H1 (cell line): Measurements from ENCODE around the gene LRCH3. TPM values are rescaled to one million over a fixed set of nuclear protein-coding genes. Genes with fewer than 3 reads are reported as not detected.

Source experiments
- CTCF ChIA-PET: fragments of 300-600 bp; sonication (Branson Sonifier 250); formaldehyde crosslinking; loops from one replicate; lab custom pipeline; 2021; ENCODE audit not compliant: partially characterized antibody; lab: Charles Lee
- POLR2A ChIA-PET: fragments of 300-600 bp; sonication (Branson Sonifier 250); formaldehyde crosslinking; loops from one replicate; lab custom pipeline; 2021; ENCODE audit warnings: inconsistent platforms; ENCODE audit not compliant: partially characterized antibody; lab: Charles Lee
- DNase-seq, 2 experiments: peaks; one replicate each; pipeline versions ENCODE4 v3.0.0 to v3.0.0-alpha.2; 2010 to 2022; ENCODE audit warnings: low spot score in 2 of 2, low read depth in 1 of 2, mixed read lengths in 1 of 2
- FAIRE-seq: peaks from 2 replicates; lab custom pipeline; 2011; peaks lifted over from hg19 to GRCh38; lab: Jason Lieb, UNC
- H2AFZ ChIP-seq: 2 replicates; pipeline ENCODE4 v1.8.1; 2012; ENCODE audit warnings: low read length, inconsistent platforms
- H2AK5ac ChIP-seq: 2 replicates; pipeline ENCODE4 v1.6.1; 2013; ENCODE audit warnings: low read depth, low read length
- H2BK120ac ChIP-seq: replicated peaks from 2 replicates; pipeline ENCODE3; 2013; ENCODE audit warnings: low read depth, low read length, inconsistent platforms
- H2BK12ac ChIP-seq: 2 replicates; pipeline ENCODE4 v1.6.1; 2013; ENCODE audit warnings: low read depth, low read length
- H2BK15ac ChIP-seq: 2 replicates; pipeline ENCODE4 v1.6.1; 2013; ENCODE audit warnings: low read length
- H2BK20ac ChIP-seq: 2 replicates; pipeline ENCODE4 v1.6.1; 2013; ENCODE audit warnings: low read length
- H2BK5ac ChIP-seq: 2 replicates; pipeline ENCODE4 v1.6.1; 2013; ENCODE audit warnings: low read depth, low read length
- H3K14ac ChIP-seq: 2 replicates; pipeline ENCODE4 v1.6.1; 2013; ENCODE audit warnings: inconsistent platforms; ENCODE audit not compliant: insufficient read length
- H3K18ac ChIP-seq: 2 replicates; pipeline ENCODE4 v1.6.1; 2013; ENCODE audit warnings: low read length; ENCODE audit errors: extremely low read depth
- H3K23ac ChIP-seq: 2 replicates; pipeline ENCODE4 v1.6.1; 2013; ENCODE audit warnings: inconsistent platforms; ENCODE audit not compliant: insufficient read length
- H3K23me2 ChIP-seq: 2 replicates; pipeline ENCODE4 v1.6.1; 2013; ENCODE audit warnings: low read depth, low read length
- H3K27ac ChIP-seq: 2 replicates; pipeline ENCODE4 v1.6.1; 2011; ENCODE audit warnings: low read depth, low read length, inconsistent platforms
- H3K27me3 ChIP-seq, 4 experiments: replicated peaks in 1 of 4; 1 replicate in 1 of 4; 2 replicates in 3 of 4; pipeline versions ENCODE4 v1.6.1 to v1.8.1; 2011 to 2013; ENCODE audit warnings: low read length in 3 of 4, mild to moderate bottlenecking in 3 of 4, inconsistent platforms in 2 of 4, mixed read lengths in 2 of 4, moderate library complexity in 1 of 4; ENCODE audit not compliant: control insufficient read depth in 3 of 4, insufficient read depth in 3 of 4; ENCODE audit errors: extremely low read depth in 1 of 4
- H3K36me3 ChIP-seq, 4 experiments: 2 replicates each; pipeline versions ENCODE4 v1.6.1 to v1.8.1; 2011 to 2013; ENCODE audit warnings: mild to moderate bottlenecking in 4 of 4, low read length in 3 of 4, moderate library complexity in 2 of 4, control low read depth in 1 of 4, inconsistent platforms in 1 of 4; ENCODE audit not compliant: insufficient read depth in 4 of 4, control insufficient read depth in 2 of 4
- H3K4ac ChIP-seq: replicated peaks from 2 replicates; pipeline ENCODE3; 2013; ENCODE audit warnings: low read length, low read depth, mixed read lengths, inconsistent platforms; ENCODE audit not compliant: insufficient read length
- H3K4me1 ChIP-seq, 4 experiments: replicated peaks in 1 of 4; 1 replicate in 1 of 4; 2 replicates in 3 of 4; pipeline versions ENCODE4 v1.6.1 to v1.8.1; 2011 to 2013; ENCODE audit warnings: low read length in 3 of 4, inconsistent platforms in 2 of 4, mixed read lengths in 1 of 4; ENCODE audit not compliant: insufficient read depth in 4 of 4, control insufficient read depth in 3 of 4
- H3K4me2 ChIP-seq, 2 experiments: 2 replicates each; pipeline versions ENCODE4 v1.6.1 to v1.8.1; 2011 to 2013; ENCODE audit warnings: low read depth in 2 of 2, low read length in 2 of 2, control low read depth in 1 of 2, inconsistent platforms in 1 of 2, mild to moderate bottlenecking in 1 of 2; ENCODE audit not compliant: insufficient read depth in 1 of 2
- H3K4me3 ChIP-seq, 4 experiments: fragments of 200-600, 300-600 bp in 1 of 4; sonication (generic), shearing (Covaris generic), sonication (Bioruptor Twin) in 1 of 4; 2 replicates each; pipeline versions ENCODE4 v1.5.1 to v1.8.1; 2011 to 2016; ENCODE audit warnings: low read length in 4 of 4, low read depth in 3 of 4, control low read depth in 2 of 4, inconsistent platforms in 2 of 4, mild to moderate bottlenecking in 2 of 4, mixed read lengths in 1 of 4, moderate library complexity in 1 of 4; ENCODE audit not compliant: insufficient read depth in 2 of 4; ENCODE audit errors: extremely low read depth in 1 of 4
- H3K56ac ChIP-seq: replicated peaks from 2 replicates; pipeline ENCODE3; 2013; ENCODE audit warnings: low read depth, mild to moderate bottlenecking, mixed read lengths, low read length, inconsistent platforms; ENCODE audit not compliant: insufficient read length
- H3K79me1 ChIP-seq: 2 replicates; pipeline ENCODE4 v1.6.1; 2013; ENCODE audit warnings: low read depth, low read length, control low read depth
- H3K79me2 ChIP-seq, 2 experiments: 2 replicates each; pipeline versions ENCODE4 v1.6.1 to v1.8.1; 2012 to 2013; ENCODE audit warnings: low read length in 2 of 2, mild to moderate bottlenecking in 2 of 2, inconsistent platforms in 1 of 2; ENCODE audit not compliant: insufficient read depth in 2 of 2, control insufficient read depth in 1 of 2
- H3K9ac ChIP-seq, 4 experiments: replicated peaks in 1 of 4; 1 replicate in 1 of 4; 2 replicates in 3 of 4; pipeline versions ENCODE4 v1.6.1 to v1.8.1; 2011 to 2013; ENCODE audit warnings: low read depth in 3 of 4, low read length in 3 of 4, control low read depth in 2 of 4, mild to moderate bottlenecking in 2 of 4, moderate library complexity in 2 of 4, inconsistent platforms in 1 of 4; ENCODE audit errors: extremely low read depth in 1 of 4
- H3K9me3 ChIP-seq, 2 experiments: 2 replicates each; pipeline versions ENCODE4 v1.6.1 to v1.8.1; 2012 to 2013; ENCODE audit warnings: mild to moderate bottlenecking in 2 of 2, moderate library complexity in 2 of 2, control low read depth in 1 of 2, inconsistent platforms in 1 of 2, low read depth in 1 of 2, low read length in 1 of 2, mixed read lengths in 1 of 2; ENCODE audit not compliant: insufficient read depth in 2 of 2
- H4K20me1 ChIP-seq, 2 experiments: replicated peaks in 1 of 2; 2 replicates each; pipeline versions ENCODE3 to v1.8.1; 2011 to 2013; ENCODE audit warnings: inconsistent platforms in 2 of 2, low read length in 2 of 2, mild to moderate bottlenecking in 1 of 2; ENCODE audit not compliant: insufficient read depth in 2 of 2, control insufficient read depth in 1 of 2
- H4K5ac ChIP-seq: 2 replicates; pipeline ENCODE4 v1.6.1; 2013; ENCODE audit warnings: low read length, low read depth, mixed read lengths, inconsistent platforms; ENCODE audit not compliant: insufficient read length
- H4K8ac ChIP-seq: 2 replicates; pipeline ENCODE4 v1.8.0; 2013; ENCODE audit warnings: mild to moderate bottlenecking, moderate library complexity, low read length, inconsistent platforms; ENCODE audit not compliant: insufficient read depth; ENCODE audit errors: extremely low read depth
- H4K91ac ChIP-seq: replicated peaks from 2 replicates; pipeline ENCODE3; 2013; ENCODE audit warnings: low read length, mixed read lengths, inconsistent platforms; ENCODE audit not compliant: insufficient read length
- CEBPB ChIP-seq: IDR thresholded peaks from 2 replicates; pipeline ENCODE4 v1.6.1; 2012; ENCODE audit warnings: low read depth, low read length
- EGR1 ChIP-seq: IDR thresholded peaks from 2 replicates; pipeline ENCODE4 v1.6.1; 2011; ENCODE audit warnings: low read depth, low read length, borderline replicate concordance
- EZH2 ChIP-seq: fragments of 200-600 bp; sonication (generic); IDR thresholded peaks from 2 replicates; pipeline ENCODE4 v1.7.1; 2012; ENCODE audit warnings: low read depth, mild to moderate bottlenecking, moderate library complexity, low read length, inconsistent platforms; ENCODE audit not compliant: severe bottlenecking
- KDM5A ChIP-seq: fragments of 200-600 bp; IDR thresholded peaks from 2 replicates; pipeline ENCODE4 v1.7.1; 2012; ENCODE audit warnings: mild to moderate bottlenecking, low read length, inconsistent platforms, mixed read lengths
- NANOG ChIP-seq: IDR thresholded peaks from 2 replicates; pipeline ENCODE4 v1.6.1; 2011; ENCODE audit warnings: low read length, low read depth, mild to moderate bottlenecking, inconsistent platforms; ENCODE audit not compliant: insufficient read depth, poor library complexity, severe bottlenecking
- POU5F1 ChIP-seq: IDR thresholded peaks from 2 replicates; pipeline ENCODE4 v1.6.1; 2011; ENCODE audit warnings: low read depth, mild to moderate bottlenecking, low read length, moderate library complexity
- RBBP5 ChIP-seq: IDR thresholded peaks from 2 replicates; pipeline ENCODE4 v1.7.1; 2012; ENCODE audit warnings: low read depth, mild to moderate bottlenecking, inconsistent platforms, low read length, moderate library complexity, borderline replicate concordance
- RFX5 ChIP-seq: IDR thresholded peaks from 2 replicates; pipeline ENCODE4 v1.6.1; 2011; ENCODE audit warnings: low read depth, low read length, improper control_type of control experiment, borderline replicate concordance
- RNF2 ChIP-seq: fragments of 200-900, 300-1000 bp; sonication (generic); IDR thresholded peaks from 2 replicates; pipeline ENCODE4 v1.7.1; 2016; ENCODE audit warnings: borderline replicate concordance, low read depth, mild to moderate bottlenecking, antibody characterized with exemption, low read length; ENCODE audit not compliant: poor library complexity, severe bottlenecking; ENCODE audit errors: missing control alignments
- SIN3A ChIP-seq, 2 experiments: IDR thresholded peaks in 1 of 2; conservative IDR thresholded peaks in 1 of 2; 2 replicates each; pipeline ENCODE4 v1.6.1; 2011 to 2012; ENCODE audit warnings: low read length in 2 of 2, improper control_type of control experiment in 1 of 2, low read depth in 1 of 2, mild to moderate bottlenecking in 1 of 2
- SRF ChIP-seq: IDR thresholded peaks from 2 replicates; pipeline ENCODE4 v1.6.1; 2011; ENCODE audit warnings: mild to moderate bottlenecking, low read depth, low read length, moderate library complexity
- TAF7 ChIP-seq: optimal IDR thresholded peaks from 2 replicates; pipeline ENCODE3; 2011; ENCODE audit warnings: low read depth, mild to moderate bottlenecking, inconsistent platforms, low read length, moderate library complexity, borderline replicate concordance
- TEAD4 ChIP-seq: IDR thresholded peaks from 2 replicates; pipeline ENCODE4 v1.6.1; 2012; ENCODE audit warnings: low read depth, low read length, inconsistent platforms, mixed read lengths
- YY1 ChIP-seq: IDR thresholded peaks from 2 replicates; pipeline ENCODE4 v1.6.1; 2011; ENCODE audit warnings: low read depth, mild to moderate bottlenecking, low read length
- WGBS, 2 experiments: shearing (Covaris generic) in 1 of 2; methylation state at CpG; one replicate each; pipeline versions ENCODE4 v1.1.6 to v1.1.7; 2013 to 2015; ENCODE audit warnings: low lambda C conversion rate in 2 of 2, mixed read lengths in 2 of 2, inconsistent platforms in 1 of 2, low coverage in 1 of 2, missing lambda C conversion rate in 1 of 2; ENCODE audit not compliant: insufficient replicate concordance in 2 of 2, insufficient coverage in 1 of 2, insufficient read length in 1 of 2; ENCODE audit errors: extremely low coverage in 1 of 2, missing lambda C conversion rate in 1 of 2; 5-methylcytosine and 5-hydroxymethylcytosine counted together
- polyA plus RNA-seq, 7 experiments: library from polyadenylated mRNA; depleted of rRNA in 3 of 7; stranded (reverse) in 5 of 7; unstranded in 2 of 7; fragments of >200 nt in 5 of 7; fragments of 200-250 nt in 2 of 7; gene quantifications; 1 replicate in 5 of 7; 2 replicates in 1 of 7; 4 replicates in 1 of 7; pipeline versions ENCODE4 v1.2.1 to v1.2.3, GENCODE V29; 2011 to 2013; ENCODE audit warnings: missing spikeins in 2 of 7, mixed read lengths in 2 of 7
- total RNA-seq: library from RNA; stranded (reverse); fragmentation: NEBNext Ultra II Directional; extraction: Animal tissue kit (Norgen Biotek cat#: 25700); gene quantifications from 2 replicates; pipeline ENCODE4 v1.2.1, GENCODE V29; 2021

LRCH3 gene
- total and polyA plus RNA-seq, 2 of the 8 experiments (the other 6 are each of a cell fraction or from before 2014, with no cell fraction given), result 58.4 to 66.0 TPM

DNA sequence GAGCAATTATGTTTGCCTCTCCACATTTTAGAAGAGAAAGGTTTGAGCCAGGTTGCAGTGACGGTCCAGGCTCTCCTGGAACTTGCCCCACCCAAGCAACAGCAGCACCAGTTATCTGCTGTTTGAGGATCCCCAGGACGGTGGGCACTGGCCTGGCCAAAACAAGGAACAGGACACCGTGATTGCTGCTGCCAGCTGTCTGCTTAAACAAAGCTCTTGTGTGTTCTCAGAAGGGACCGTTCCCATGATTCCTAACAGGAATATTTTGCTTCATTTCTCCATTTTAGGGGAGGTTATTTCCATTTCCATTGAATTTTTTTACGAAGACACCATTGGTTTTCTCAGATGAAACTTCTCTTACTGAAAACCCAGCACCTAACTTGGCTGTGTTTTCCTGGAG is 92.5 kb downstream of the LRCH3 start:
- ChIA-PET CTCF (no interaction called here), POLR2A (interaction anchor here (1.2 to 1.9 kb wide), 2 partner anchors 19 to 24 kb away, joined by 3 read pairs; no protein-coding TSS in a partner anchor)
- H3K18ac ChIP-seq, result no peak overlapping the region
- no peaks in the 10 kb centered on the region for H3K79me1 ChIP-seq
- H2BK120ac ChIP-seq, result no peak overlapping the region
- no peak overlapping the region for H3K4me3 ChIP-seq
- H3K4me2 ChIP-seq, result no peak overlapping the region
- no peak overlapping the region for H2BK15ac ChIP-seq
- H3K23ac ChIP-seq, result no peak overlapping the region
- H4K5ac ChIP-seq, result no peak overlapping the region
- no peak for FAIRE-seq
- no peaks in the 10 kb centered on the region for H3K79me2 ChIP-seq
- H3K4ac ChIP-seq, result no peak overlapping the region
- H3K14ac ChIP-seq, result no peak overlapping the region
- no peak overlapping the region for H4K91ac ChIP-seq
- H3K23me2 ChIP-seq, result no peaks in the 10 kb centered on the region
- DNase-seq, result no peak
- no peak overlapping the region for H2BK20ac ChIP-seq
- H3K27ac ChIP-seq, result no peak overlapping the region
- no peak overlapping the region for H2BK12ac ChIP-seq
- H3K27me3 ChIP-seq, result peaks cover 0 to 5% (median 2%) of the 10 kb centered on the region in 4 experiments; a peak in 2 of 7 replicates
- H3K9ac ChIP-seq, result no peak overlapping the region
- no peaks in the 10 kb centered on the region; a peak in 1 of 4 replicates for H3K9me3 ChIP-seq
- WGBS, 2 experiments, result 86% methylated on average over 5 of the region's 5 CpGs; no CpG with 5 or more reads in 1 of the 2 experiments
- no peak overlapping the region for H2AFZ ChIP-seq
- peaks cover 0 to 1% of the 10 kb centered on the region in 2 experiments for H4K20me1 ChIP-seq
- no peak overlapping the region for H2AK5ac ChIP-seq
- no peak overlapping the region for H2BK5ac ChIP-seq
- H3K36me3 ChIP-seq, result peaks cover 0 to 11% (median under 1%) of the 10 kb centered on the region in 4 experiments; a peak in 3 of 8 replicates
- H3K56ac ChIP-seq, result no peak overlapping the region
- H4K8ac ChIP-seq, result no peak overlapping the region
- peaks cover 4 to 14% (median 10%) of the 10 kb centered on the region in 4 experiments; a peak in 6 of 7 replicates for H3K4me1 ChIP-seq
- TF ChIP-seq TAF7, result no peak
- no peak for TF ChIP-seq POU5F1
- TF ChIP-seq RBBP5, result no peak
- no peak for TF ChIP-seq YY1
- TF ChIP-seq SIN3A (conservative IDR thresholded peaks at IDR 0.05 in 1 of 2, IDR thresholded peaks at IDR 0.05 in 1 of 2; ENCODE audit: low read depth in 1 of 2, low read length in 2 of 2), result no peak
- TF ChIP-seq RFX5, result no peak
- TF ChIP-seq EZH2, result no peak
- no peak for TF ChIP-seq EGR1
- no peak for TF ChIP-seq TEAD4
- no peak for TF ChIP-seq KDM5A
- TF ChIP-seq NANOG, result no peak
- TF ChIP-seq RNF2, result no peak
- TF ChIP-seq CEBPB, result no peak
- TF ChIP-seq SRF, result no peak
